ENCODE data around the gene C2orf66.

Gene C2orf66

DNA sequence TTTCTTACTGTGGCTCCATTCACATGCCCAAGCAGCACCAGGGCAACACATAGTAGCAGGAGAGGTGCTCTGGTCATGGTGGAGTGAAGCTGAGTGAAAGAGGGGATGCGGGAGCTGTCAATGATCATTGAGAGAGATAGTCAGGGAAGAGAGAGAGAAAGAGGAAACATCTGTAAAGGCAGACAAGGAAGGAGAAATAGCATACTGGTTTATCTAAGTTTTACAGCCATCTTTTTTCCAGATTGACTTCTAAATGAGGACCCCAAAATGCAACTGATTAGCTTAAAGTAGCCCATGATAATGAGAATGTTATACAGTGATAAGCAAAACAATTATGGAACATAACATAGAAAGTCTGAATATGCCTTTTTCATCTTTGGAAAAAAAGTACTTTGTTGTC is at the start of gene C2orf66:
Gene C2orf66, minus strand, starts transcription at position 96 of the 400 bp plus-strand sequence. Its CDS starts 19 bp downstream, at position 77.
- DNase-seq: no peak

DNA sequence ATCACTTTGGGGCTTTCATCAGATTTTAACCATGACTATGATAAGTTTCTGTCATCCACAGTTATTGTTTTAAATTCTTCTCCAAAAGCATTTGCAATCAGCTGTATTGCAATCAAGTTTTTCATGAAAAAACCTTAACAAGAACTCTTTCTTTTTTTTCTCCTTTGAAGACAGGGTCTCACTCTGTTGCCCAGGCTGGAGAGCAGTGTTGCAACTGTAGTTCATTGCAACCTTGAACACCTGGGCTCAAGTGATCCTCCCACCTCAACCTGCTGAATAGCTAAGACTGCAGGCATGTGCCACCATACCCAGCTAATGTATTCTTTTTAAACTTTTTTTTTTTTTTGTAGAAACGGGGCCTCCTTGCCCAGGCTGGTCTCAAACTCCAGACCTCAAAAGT is 45.5 kb upstream of the C2orf66 start:
- no peak for DNase-seq

DNA sequence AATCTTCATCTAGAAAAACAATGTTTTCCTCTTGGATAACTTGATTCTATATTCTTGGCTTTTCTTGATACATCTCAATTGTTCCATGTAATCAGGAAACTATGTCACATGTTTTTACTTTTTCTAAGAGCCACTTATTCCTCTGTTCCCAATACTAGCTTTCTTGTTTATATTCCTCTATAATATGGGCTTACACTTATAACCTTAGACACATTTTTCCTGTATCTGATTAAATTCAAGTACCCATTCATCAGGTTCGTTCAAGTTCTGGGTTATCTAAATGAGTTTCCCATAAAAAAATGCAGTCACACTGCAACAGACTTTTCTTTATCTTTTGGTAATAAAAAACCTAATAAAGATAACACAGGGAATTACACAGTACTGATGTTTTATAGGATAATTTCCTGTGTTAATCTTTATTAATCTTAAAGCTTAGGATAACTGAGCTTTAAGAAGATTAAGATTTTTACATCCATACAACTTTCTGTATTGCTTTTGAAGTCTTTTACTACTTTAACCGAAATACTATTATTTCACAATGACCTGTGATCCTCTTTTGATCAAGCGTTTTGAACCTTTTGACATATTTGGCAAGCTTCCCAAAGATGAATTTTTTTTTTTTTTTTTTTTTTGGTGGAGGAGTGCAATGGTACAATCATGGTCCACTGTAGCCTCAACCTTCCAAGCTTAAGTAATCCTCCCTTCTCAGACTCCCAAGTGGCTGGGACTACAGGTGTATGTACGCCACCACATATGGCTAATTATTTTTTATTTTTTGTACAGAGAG is 44.3 kb upstream of the C2orf66 start:
- no peak for DNase-seq

DNA sequence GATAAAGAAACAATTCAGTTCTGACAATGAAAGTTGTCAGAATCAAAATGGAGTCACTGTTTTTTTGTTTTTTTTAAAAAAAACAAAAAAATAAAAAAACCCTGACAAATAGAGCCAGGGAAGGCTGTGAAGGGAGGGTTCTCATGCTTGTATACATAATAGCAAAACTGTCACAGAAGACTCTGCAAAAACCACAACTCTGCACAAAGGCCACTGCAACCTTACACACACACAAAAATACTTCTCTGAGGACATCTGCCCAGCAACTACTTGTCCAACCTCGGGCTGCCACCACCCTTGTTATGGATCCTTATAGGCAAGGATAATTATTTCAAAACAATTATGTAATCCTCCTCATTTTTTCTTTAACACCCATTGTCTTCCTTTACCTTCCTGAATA is 41.9 kb upstream of the C2orf66 start:
- no peak for DNase-seq

DNA sequence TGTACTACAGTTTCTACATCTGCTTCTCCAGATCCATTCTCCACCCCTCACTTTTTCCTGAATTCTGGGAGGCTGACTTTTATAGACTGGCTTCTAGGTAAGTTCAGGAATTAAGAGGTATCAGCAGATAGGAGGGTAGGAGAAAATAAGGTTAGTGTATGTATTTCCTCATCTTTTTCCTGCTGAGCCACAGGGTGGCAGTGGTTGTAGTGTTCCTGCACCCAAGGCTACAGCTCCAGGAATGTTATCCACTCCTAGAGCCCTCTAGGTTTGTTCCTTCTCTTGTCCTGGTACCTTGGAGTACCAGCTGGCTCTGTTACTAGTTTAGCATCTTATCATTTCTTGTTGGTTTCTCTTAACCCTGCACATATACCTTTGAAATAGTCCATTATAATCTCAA is 40.7 kb upstream of the C2orf66 start:
- DNase-seq: no peak

DNA sequence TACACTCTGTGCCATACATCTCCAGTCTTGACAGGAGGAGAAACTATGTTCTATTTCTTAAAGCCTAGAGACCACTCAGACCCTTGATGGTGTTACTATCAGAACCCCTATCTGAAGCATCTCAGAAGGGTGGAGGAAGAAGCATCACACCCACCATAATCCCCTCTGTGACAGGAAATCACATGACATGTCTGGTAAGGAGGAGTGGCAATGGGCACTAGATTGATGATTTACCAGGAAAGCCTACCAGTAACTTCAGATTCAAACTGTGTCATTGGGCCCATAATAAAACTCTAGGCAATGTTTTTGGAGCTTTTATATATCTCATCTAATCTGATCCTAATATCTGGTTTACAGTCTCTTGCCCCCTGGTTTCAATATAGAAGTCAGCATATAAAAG is 37.1 kb upstream of the C2orf66 start:
- DNase-seq: no peak

DNA sequence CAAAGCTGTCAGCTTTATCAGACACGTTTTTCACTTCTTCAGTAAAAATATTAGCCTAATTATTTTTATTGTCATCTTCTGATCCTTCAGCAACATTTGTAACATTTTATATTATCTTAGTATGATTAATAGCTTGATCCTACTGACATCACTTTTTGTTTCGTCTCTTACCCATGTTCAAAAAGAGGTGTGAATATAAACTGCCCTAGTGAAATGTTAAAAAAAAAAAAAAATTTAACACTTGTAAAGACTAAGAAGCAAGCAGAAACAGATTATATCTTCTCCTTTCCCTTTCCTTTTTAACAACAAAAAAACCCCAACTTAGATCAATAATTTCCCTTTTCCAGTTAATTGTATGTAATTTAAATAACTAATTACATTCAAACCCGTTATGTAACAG is 36.2 kb upstream of the C2orf66 start:
- no peak for DNase-seq

DNA sequence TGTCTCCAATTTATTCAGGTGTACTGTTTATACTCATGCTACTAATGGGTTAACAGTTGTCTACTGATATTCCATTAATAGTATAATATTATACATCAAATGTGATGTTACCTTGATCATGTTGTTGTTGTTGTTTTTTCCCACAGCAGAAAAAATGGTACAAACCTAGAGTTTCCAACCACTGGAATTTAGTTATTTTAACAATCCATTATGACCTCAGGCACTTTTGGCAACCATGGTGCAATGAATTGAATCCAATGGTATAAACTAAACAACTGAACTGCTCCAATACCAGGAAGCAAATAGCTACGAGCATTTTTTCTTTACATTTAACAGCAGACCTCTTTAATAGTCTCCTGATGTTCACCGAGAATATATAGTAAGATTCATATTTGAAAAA is 31.0 kb upstream of the C2orf66 start:
- DNase-seq: no peak

DNA sequence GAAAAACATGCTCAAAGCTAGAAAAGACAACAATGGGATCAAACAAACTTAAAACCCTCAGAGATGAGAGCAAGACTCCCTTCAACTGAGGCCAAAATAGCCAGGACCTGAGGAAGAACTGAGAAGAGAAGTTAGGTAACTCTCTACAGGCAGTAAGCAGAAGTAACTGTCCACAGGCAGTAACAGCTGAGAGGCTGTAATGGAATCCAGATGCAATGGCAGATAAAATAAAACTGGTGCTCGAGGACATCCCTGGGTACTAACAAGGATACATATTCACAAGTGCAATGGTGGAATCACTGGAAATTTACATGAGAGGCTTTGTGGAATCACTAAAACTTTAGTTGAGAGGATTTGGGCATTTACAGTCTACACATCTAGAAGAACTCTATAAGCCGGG is 30.4 kb upstream of the C2orf66 start:
- DNase-seq: no peak

DNA sequence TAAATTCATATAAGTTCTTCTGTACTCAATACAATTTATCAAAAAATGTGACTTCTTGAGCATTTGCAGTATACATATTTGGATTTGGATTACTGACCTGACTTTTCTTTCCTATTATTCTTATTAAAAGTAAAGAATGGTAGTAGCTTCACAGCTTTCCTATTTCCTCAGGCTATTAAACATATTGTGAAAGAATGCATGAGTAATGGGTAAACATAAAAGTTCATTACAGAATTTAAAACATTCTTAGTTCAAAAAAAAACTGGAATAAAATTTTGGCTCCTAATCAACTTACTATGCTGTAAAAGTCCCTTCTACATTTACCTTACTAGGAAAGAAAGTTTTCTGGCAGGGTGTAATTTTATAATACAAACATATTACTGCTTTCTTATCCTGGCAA is 27.3 kb upstream of the C2orf66 start:
- DNase-seq: no peak

DNA sequence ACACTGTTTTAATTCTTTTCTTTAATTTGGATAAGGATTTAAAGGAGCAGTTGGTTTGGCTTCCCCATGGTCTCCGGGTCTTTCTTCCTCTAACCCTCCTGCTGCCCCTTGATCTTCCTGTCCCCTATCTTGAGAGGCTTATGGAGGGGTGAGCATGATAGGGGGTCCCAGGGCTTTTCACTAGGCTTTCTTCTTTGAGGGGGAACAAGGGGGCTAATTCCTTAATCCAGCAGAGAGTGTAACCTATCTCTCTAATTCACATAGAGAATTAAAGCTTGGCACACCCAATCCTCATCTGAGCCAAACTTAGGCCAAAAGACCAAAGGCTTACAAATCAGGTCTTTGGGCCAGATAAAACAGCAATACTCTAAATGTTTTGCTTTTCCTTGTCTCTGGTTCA is 21.5 kb upstream of the C2orf66 start:
- DNase-seq: no peak

DNA sequence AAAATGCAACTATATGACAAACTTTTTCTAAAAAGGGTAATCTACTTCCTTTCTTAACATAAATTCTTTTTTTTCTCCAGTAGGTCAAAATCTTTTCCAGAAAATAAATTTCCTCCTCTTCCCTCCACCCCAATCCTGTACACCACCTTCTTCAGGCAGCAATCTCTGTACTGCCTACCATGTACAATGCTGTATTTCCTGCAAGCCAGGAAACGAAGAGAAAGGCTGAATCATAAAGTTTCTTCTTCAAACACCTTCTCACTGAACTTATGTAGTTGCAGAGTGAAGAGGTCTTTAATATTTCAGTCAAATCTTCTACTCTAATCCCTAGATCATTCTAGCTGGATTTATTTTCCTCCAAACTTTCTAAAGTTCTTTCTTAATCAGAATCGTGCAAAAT is 18.2 kb upstream of the C2orf66 start:
- DNase-seq: no peak

DNA sequence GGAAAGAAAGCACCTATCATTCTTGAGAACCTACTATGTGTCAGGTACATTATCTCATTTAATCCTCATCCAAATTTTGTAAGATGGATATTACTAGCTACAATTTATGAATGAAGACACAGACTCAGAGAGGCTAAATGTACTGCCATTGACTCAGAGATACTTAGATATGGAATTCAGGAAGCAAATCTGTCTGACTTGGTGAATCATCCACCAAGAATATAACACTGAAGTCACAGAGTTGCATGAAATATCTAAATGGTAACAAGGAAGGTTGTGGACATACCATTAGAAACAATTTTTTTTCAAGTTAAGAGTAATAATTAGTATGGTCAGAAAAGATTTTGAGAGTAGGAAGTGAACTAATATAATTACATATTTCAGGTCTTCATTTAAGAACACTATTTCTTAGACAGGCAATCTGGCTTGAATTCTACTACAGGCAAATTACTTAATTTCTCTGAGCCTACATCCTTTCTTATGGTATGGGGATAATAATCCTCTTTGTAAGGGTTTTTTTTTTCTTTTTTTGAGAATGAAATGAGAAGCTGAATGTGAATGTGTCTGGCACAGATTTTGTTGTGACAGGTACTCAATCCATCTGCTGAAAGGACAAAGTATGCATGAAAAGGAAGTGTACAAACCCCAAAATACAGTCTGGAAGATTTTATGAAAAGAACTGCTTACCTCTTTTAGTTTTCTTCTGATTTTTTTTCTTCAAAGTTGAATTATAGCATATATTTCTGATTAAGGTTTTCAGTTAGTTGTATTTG is 14.8 kb upstream of the C2orf66 start:
- DNase-seq: peak; percentile 17

DNA sequence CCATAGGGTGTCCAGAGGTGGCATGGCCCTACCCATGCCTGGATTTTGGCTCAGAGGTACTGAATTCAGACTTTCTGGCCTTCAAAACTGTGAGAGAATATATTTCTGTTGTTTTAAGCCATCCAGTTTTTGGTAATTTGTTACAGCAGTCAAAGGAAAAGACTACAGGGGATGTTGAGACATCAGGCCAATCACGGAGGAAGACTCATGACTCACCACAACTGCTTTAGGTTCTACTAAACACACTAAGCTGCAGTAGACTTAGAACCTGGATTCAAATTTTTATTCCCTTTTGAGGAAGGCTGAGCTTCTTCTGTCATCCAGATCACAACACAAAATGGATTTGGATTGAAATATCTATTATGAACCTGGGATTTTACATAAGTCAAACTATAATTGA is 12.0 kb upstream of the C2orf66 start:
- DNase-seq: no peak

DNA sequence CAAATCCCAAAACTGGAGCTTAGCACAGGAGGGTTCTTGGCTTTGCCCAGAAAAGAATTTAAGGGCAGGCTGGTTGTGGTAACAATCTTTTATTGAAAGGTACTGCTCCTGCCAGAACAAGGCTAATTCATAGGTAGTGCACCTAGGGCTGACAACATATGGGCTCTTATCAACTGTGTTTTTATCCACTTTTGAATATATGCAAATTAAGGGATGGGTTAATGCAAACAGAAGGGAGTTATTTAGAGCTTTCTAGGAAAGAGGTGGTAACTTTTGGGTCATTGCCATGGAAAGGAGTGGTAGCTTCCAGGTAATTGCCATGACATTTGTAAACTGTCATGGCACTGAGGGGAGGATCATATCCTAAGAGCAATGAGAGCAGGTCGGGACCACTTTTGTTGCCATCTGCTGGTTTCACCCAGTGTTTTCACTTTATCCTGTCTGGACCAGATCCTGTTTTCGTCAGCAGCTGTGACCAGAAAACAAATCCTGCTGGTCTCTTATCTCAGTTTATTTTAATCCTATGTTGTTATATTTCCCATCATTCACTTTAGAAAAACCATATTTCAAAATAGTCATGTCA is 981 bp downstream of the C2orf66 start:
- DNase-seq: no peak

DNA sequence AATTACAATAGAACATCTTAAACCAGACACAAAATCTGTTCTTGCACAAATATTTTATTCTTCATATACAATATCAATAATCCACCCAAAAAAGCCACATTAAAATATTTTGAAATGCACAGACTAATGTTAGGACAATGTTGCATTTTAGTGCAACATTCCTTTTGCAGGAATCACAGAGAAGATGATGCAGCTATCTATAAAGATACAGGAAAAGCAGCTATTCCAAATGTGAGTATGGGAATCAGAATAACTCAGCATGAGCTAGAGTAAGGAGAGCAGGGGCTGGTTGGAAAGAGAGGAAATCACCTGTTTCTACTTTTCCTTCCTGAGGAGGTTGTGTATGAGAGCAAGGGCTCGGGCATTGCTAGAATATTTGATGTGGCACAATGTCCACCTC is 4.8 kb downstream of the C2orf66 start:
- DNase-seq: no peak

DNA sequence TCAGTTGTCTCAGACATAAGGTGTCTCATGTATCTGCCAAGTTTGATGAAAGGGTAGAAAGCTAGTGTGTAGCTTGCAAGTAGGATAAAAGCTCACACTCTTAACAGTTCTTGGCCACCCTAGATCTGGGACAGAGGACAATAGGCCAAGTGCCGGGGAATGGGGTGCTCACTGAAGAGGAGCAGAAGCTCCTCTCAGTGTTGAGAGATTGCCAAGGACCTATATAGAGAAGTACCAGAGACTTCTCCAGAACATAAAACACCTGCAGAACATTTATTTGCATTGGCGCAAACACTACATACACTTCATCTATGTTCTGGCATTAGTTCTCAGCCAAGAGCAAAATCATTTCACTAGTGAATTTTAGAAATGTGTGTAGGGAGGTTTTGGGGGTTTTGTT is 6.8 kb downstream of the C2orf66 start:
- no peak for DNase-seq

DNA sequence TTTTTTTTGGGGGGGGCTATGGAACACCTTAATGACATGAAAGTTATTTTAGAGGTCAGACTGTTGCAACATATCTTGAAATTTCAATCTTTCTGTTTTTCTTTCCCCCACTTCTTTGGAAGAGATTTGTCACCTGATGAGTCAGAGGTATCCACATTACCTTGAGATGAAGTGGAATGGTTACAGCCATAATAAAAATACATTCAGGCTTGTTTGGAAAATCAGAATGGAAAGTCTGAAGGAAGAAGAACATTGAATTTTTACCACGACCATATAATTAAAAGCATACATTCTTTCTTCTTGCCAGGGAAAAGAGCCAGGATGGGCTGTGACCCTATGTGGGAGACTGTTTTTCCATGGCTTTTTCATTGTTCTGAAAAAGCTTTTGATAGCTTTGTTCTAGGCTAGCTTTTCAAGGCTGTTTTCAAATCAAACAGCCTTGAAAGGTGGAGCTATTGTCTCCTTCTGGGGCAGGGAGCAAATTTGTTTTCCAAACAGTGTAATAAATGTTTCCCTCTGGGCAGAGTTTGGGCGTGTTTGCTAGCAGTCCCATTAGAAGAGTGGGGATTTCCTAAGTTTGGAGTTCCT is 7.4 kb downstream of the C2orf66 start:
- DNase-seq: no peak

DNA sequence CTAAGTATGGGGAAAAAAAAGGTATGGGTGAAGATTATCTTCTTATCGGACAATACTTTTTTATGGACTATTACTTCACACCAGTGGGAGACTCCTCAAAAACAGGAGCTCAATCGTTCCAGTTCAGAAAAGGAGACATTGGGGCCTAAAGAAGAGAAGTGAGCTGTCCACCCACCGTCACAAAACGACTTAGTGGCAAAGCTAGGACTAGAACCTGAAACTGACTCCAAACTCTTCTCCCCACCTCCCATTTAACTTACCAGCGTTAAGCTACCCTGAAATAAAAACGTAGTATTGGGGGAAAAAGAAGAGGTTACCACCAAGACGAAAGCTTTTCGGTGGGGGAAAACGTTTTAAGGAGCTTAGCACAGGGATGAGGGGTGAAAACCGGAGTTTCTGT is 10.2 kb downstream of the C2orf66 start:
- no peak for DNase-seq

DNA sequence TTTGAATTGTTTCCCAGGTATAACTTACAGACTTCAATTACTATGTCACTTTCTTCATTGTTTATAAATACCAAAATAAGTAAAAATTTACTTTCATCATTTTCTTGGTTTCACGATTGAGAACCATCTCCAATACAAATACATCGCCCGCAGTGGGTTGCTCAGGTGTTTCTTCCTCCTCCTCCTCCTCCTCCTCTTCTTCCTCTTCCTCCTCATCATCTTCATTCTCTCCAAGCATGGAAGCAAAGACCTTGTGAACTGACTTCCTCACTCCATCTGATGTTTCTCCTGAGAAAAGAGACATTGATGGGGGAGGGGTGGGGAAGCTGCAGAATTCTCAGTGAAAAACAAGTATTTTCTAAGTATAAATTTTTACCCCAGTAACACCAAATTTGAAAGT is 16.3 kb downstream of the C2orf66 start:
- no peak for DNase-seq

DNA sequence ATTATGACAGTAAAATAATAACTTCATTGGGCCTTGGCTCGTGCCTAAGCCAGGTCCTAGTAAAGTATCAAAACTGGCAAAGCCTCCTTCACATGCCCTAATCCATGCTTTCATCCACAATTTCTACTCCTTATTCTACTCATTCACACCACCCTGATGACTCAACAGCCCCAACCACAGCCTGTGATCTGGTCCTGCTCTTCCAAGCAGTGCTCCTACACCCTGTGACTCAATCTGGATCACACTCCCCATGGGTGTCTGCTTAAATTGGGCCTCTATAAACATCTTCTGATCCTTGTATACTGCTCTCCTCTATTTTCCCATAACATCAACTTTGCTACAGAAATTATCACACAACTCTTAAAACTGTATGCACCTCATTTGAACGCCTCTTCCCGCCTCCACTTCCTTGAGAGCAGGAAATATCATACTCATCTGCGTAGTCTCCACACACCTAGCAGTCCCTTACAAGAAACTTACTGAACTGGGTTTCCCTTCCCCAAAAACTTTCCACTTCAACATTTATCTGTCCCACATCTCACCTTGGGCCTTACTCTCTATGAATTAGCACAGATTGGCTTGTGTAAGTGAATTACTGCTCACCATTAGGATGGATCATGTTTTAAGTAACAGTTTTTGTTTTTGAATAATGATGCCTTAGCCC is 25.6 kb downstream of the C2orf66 start:
- no peak for DNase-seq

DNA sequence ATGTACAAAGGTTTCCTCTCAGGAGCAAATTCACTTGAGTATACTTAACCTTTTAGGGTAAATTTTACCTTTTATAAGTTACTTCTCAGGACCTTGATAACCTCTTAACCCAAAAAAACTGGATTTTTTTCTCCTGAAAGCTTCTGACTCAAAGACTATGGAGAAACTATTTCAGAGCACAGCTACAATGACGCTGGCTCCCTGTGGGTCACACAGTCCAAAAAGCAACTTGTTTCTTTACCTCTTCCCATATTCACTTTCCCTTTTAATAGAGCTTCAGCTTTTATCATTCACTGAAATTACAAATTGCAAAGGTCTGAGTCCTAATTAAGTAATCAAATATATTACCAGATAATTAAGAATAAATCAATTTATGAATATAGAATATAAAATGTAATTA is 42.1 kb downstream of the C2orf66 start:
- no peak for DNase-seq

DNA sequence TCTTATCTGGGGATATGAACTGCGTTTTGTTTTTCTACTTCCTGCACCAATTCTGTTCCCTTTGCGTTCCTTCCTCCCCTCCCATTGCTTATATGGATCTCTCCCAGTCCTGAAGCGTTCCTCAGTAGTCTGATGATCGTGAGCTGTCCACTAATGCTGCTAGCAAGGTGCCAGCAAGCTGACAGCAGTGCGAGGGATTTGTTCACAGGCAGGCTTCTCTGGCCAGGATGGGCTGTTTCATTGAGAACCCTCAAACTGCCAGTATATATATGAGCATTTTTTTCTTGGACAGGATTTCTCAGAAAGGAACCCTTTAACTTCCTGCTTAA is 49.8 kb downstream of the C2orf66 start:
- no peak for DNase-seq
